Measurements from ENCODE around the gene ADAMTSL1. TPM values are rescaled to one million over a fixed set of nuclear protein-coding genes. Genes with fewer than 3 reads are reported as not detected.

Gene ADAMTSL1
- total RNA-seq, 1 experiment from 2014 or later = not detected

DNA sequence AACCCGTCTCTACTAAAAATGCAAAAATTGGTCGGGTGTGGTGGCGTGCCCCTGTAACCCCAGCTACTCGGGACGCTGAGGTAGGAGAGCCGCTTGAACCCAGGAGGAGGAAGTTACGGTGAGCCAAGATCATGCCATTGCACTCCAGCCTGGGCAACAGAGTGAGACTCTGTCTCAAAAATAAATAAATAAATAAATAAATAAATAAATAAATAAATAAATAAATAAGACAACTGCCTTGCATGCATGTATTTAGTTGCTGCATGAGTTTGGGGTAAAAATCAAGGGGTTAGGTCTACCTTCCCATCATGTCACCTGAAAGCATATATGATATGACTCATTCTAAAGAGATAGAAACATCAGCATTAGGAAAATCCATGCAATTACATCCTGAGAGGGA is 254.0 kb downstream of the ADAMTSL1 start:
- H3K27me3 ChIP-seq (ENCODE audit: insufficient read depth, low read length) = peaks cover 7% of the 10 kb centered on the region; the same call in 1 of the 2 replicates
- CTCF ChIA-PET = no interaction called here
- H3K79me2 ChIP-seq (ENCODE audit: insufficient read depth, low read length) = no peaks in the 10 kb centered on the region
- H3K4me2 ChIP-seq (ENCODE audit: low read length) = no peak overlapping the region
- H4K20me1 ChIP-seq (ENCODE audit: insufficient read depth) = no peaks in the 10 kb centered on the region
- no peak overlapping the region for H2AFZ ChIP-seq (ENCODE audit: low read depth, low read length, poor library complexity, severe bottlenecking)
- RAD21 ChIA-PET (ENCODE audit: low non-redundant PET in 1 of 2, low total read pairs in 2 of 2, uncharacterized antibody in 2 of 2, unreplicated experiment in 2 of 2) = no interaction called here
- DNase-seq (ENCODE audit: low read depth, low spot score) (no peak), ATAC-seq (no peak)
- H3K27ac ChIP-seq (ENCODE audit: low read depth, low read length) = no peak overlapping the region
- no peaks in the 10 kb centered on the region for H3K4me1 ChIP-seq (ENCODE audit: control insufficient read depth in 1 of 2, insufficient read depth in 2 of 2, low read length in 2 of 2)
- BruUV-seq (replicated peaks) = no TSS peak
- no peak overlapping the region for H3K9ac ChIP-seq (ENCODE audit: low read length)
- H3K9me2 ChIP-seq (ENCODE audit: insufficient read depth) = no peaks in the 10 kb centered on the region
- POLR2A ChIA-PET = no interaction called here
- H3K4me3 ChIP-seq (replicated peaks in 1 of 2; ENCODE audit: low read depth in 1 of 2, low read length in 2 of 2) = no peak overlapping the region
- intact Hi-C loops (cut with micrococcal nuclease) = no loop called here
- H3K9me3 ChIP-seq (ENCODE audit: control insufficient read depth in 1 of 2, insufficient read depth in 1 of 2, low read depth in 1 of 2, low read length in 2 of 2) = no peaks in the 10 kb centered on the region
- TF ChIP-seq, protein P1, sequence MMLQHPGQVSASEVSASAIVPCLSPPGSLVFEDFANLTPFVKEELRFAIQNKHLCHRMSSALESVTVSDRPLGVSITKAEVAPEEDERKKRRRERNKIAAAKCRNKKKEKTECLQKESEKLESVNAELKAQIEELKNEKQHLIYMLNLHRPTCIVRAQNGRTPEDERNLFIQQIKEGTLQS (IDR thresholded peaks at IDR 0.05) = no peak
- TF ChIP-seq SIN3A (IDR thresholded peaks at IDR 0.05; ENCODE audit: low read depth) (no peak), RAD21 (IDR thresholded peaks at IDR 0.05; ENCODE audit: low read depth) (no peak), ZNF274 (IDR thresholded peaks at IDR 0.05; ENCODE audit: low read depth, low read length) (no peak), CEBPB (IDR thresholded peaks at IDR 0.05; ENCODE audit: low read depth) (no peak), EGR1 (IDR thresholded peaks at IDR 0.05; ENCODE audit: low read depth) (no peak), JUND (IDR thresholded peaks at IDR 0.05) (no peak), EZH2phosphoT487 (IDR thresholded peaks at IDR 0.05; ENCODE audit: borderline replicate concordance) (no peak), ELF1 (IDR thresholded peaks at IDR 0.05; ENCODE audit: borderline replicate concordance, low read depth) (no peak), SP1 (IDR thresholded peaks at IDR 0.05; ENCODE audit: low read depth) (no peak), YY1 (IDR thresholded peaks at IDR 0.05; ENCODE audit: extremely low read depth, insufficient replicate concordance, low read depth, low read length) (no peak), SRF (IDR thresholded peaks at IDR 0.05; ENCODE audit: low read depth) (no peak), EZH2 (IDR thresholded peaks at IDR 0.05) (no peak), TCF7L2 (IDR thresholded peaks at IDR 0.05; ENCODE audit: borderline replicate concordance, extremely low read depth, insufficient read depth, insufficient read length) (no peak)
- TF ChIP-seq, protein P2, sequence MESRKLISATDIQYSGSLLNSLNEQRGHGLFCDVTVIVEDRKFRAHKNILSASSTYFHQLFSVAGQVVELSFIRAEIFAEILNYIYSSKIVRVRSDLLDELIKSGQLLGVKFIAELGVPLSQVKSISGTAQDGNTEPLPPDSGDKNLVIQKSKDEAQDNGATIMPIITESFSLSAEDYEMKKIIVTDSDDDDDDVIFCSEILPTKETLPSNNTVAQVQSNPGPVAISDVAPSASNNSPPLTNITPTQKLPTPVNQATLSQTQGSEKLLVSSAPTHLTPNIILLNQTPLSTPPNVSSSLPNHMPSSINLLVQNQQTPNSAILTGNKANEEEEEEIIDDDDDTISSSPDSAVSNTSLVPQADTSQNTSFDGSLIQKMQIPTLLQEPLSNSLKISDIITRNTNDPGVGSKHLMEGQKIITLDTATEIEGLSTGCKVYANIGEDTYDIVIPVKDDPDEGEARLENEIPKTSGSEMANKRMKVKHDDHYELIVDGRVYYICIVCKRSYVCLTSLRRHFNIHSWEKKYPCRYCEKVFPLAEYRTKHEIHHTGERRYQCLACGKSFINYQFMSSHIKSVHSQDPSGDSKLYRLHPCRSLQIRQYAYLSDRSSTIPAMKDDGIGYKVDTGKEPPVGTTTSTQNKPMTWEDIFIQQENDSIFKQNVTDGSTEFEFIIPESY (IDR thresholded peaks at IDR 0.05; ENCODE audit: extremely low read depth, insufficient replicate concordance, low read length) = no peak
- TF ChIP-seq, protein P3, sequence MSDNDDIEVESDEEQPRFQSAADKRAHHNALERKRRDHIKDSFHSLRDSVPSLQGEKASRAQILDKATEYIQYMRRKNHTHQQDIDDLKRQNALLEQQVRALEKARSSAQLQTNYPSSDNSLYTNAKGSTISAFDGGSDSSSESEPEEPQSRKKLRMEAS (IDR thresholded peaks at IDR 0.05) = no peak
- H3K36me3 ChIP-seq (ENCODE audit: control insufficient read depth in 1 of 2, insufficient read depth in 2 of 2, low read length in 2 of 2) = no peaks in the 10 kb centered on the region; a peak in 1 of 4 replicates
